Superior temporal gyrus (tissue), 1 donor: Measurements from ENCODE around the gene MYO18B.

Experiments used
- DNase-seq: peaks from one replicate; pipeline ENCODE4 v3.0.0-alpha.2; 2016; ENCODE audit errors: extremely low spot score

Gene MYO18B

GRCh38 chr22:25900390-25900789 is 158.4 kb downstream of the MYO18B start:
- no peak for DNase-seq

GRCh38 chr22:25900880-25901279 is 158.9 kb downstream of the MYO18B start:
- peak; percentile 95 for DNase-seq

- DNase-seq: no peak
Measured at GRCh38 chr22:25902402-25902801, 160.4 kb downstream of the MYO18B start.

- DNase-seq: no peak
Measured at GRCh38 chr22:25903294-25903693, 161.3 kb downstream of the MYO18B start.

- DNase-seq: no peak
Measured at GRCh38 chr22:25908212-25908611, 166.2 kb downstream of the MYO18B start.

GRCh38 chr22:25908755-25909154 is 166.8 kb downstream of the MYO18B start:
- DNase-seq: no peak

GRCh38 chr22:25909614-25910387 is 167.8 kb downstream of the MYO18B start:
- no peak for DNase-seq

- DNase-seq: no peak
Measured at GRCh38 chr22:25911243-25911972, 169.4 kb downstream of the MYO18B start.

GRCh38 chr22:25919452-25919851 is 177.5 kb downstream of the MYO18B start:
- no peak for DNase-seq

GRCh38 chr22:25922141-25922540 is 180.2 kb downstream of the MYO18B start:
- no peak for DNase-seq

- DNase-seq: no peak
Measured at GRCh38 chr22:25923914-25924313, 181.9 kb downstream of the MYO18B start.

GRCh38 chr22:25928038-25928437 is 186.1 kb downstream of the MYO18B start:
- DNase-seq: no peak

- no peak for DNase-seq
Measured at GRCh38 chr22:25929321-25929878, 187.4 kb downstream of the MYO18B start.

- DNase-seq: no peak
Measured at GRCh38 chr22:25930083-25930482, 188.1 kb downstream of the MYO18B start.

- no peak for DNase-seq
Measured at GRCh38 chr22:25930788-25931310, 188.9 kb downstream of the MYO18B start.

GRCh38 chr22:25933158-25933788 is 191.3 kb downstream of the MYO18B start:
- no peak for DNase-seq

GRCh38 chr22:25935266-25936058 is 193.5 kb downstream of the MYO18B start:
- no peak for DNase-seq

- DNase-seq: no peak
Measured at GRCh38 chr22:25938151-25938550, 196.2 kb downstream of the MYO18B start.

- DNase-seq: no peak
Measured at GRCh38 chr22:25939384-25939783, 197.4 kb downstream of the MYO18B start.

GRCh38 chr22:25940479-25940878 is 198.5 kb downstream of the MYO18B start:
- DNase-seq: no peak

GRCh38 chr22:25941365-25941960 is 199.5 kb downstream of the MYO18B start:
- DNase-seq: no peak
